ENCODE results near the gene MAPKAPK3.

DNA sequence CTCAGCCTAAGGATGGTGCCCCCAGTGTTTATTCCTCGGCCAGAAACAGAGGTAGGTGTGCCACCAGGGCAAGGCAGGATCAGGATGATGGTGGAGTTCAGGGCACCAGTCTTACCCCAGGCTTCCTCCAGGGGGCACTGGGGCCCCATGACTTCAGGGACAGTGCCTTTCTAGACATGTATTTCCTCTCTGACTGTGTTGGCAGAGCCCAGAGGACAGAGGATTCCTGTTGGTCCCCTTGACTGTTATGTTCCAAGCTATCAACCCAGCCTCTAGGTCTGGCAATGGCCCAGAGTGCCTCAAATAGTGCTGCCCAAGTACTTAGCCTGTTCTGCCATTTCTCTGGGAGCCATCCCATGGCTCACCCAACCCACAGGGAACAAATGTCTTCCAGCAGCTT lies 44.8 kb upstream of the MAPKAPK3 start:
- TF ChIP-seq POLR2AphosphoS5 (IDR thresholded peaks at IDR 0.05) = no peak
- TF ChIP-seq, protein P1, sequence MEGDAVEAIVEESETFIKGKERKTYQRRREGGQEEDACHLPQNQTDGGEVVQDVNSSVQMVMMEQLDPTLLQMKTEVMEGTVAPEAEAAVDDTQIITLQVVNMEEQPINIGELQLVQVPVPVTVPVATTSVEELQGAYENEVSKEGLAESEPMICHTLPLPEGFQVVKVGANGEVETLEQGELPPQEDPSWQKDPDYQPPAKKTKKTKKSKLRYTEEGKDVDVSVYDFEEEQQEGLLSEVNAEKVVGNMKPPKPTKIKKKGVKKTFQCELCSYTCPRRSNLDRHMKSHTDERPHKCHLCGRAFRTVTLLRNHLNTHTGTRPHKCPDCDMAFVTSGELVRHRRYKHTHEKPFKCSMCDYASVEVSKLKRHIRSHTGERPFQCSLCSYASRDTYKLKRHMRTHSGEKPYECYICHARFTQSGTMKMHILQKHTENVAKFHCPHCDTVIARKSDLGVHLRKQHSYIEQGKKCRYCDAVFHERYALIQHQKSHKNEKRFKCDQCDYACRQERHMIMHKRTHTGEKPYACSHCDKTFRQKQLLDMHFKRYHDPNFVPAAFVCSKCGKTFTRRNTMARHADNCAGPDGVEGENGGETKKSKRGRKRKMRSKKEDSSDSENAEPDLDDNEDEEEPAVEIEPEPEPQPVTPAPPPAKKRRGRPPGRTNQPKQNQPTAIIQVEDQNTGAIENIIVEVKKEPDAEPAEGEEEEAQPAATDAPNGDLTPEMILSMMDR (IDR thresholded peaks at IDR 0.05; ENCODE audit: poor library complexity, severe bottlenecking) = peak; percentile 50
